Endodermal cell (in vitro differentiated cells): ENCODE measurements around the gene ZSCAN1. TPM values are rescaled to one million over a fixed set of nuclear protein-coding genes. Genes with fewer than 3 reads are reported as not detected.

Experiments used
- DNase-seq: peaks from one replicate; pipeline ENCODE4 v3.0.0-alpha.2; 2017
- H3K27ac ChIP-seq: 2 replicates; pipeline ENCODE4 v1.5.1; 2013; ENCODE audit warnings: mild to moderate bottlenecking, low read depth, low read length, moderate library complexity
- H3K27me3 ChIP-seq: 2 replicates; pipeline ENCODE4 v1.6.1; 2013; ENCODE audit warnings: mild to moderate bottlenecking, low read length, moderate library complexity; ENCODE audit not compliant: insufficient read depth, control insufficient read depth, poor library complexity, severe bottlenecking
- H3K36me3 ChIP-seq: 2 replicates; pipeline ENCODE4 v1.7.0; 2013; ENCODE audit warnings: mild to moderate bottlenecking, low read length, moderate library complexity; ENCODE audit not compliant: control insufficient read depth, insufficient read depth
- H3K4me1 ChIP-seq: one replicate; pipeline ENCODE4 v1.7.0; 2013; ENCODE audit warnings: low read length; ENCODE audit not compliant: control insufficient read depth, insufficient read depth
- H3K4me3 ChIP-seq: 2 replicates; pipeline ENCODE4 v1.5.1; 2013; ENCODE audit warnings: mild to moderate bottlenecking, low read length, moderate library complexity
- H3K9ac ChIP-seq: 2 replicates; pipeline ENCODE4 v1.6.1; 2013; ENCODE audit warnings: mild to moderate bottlenecking, low read length, moderate library complexity; ENCODE audit not compliant: poor library complexity, severe bottlenecking; ENCODE audit errors: extremely low read depth
- H3K9me3 ChIP-seq: 2 replicates; pipeline ENCODE4 v1.6.1; 2013; ENCODE audit warnings: mild to moderate bottlenecking, low read length, moderate library complexity; ENCODE audit not compliant: control insufficient read depth
- H3K27ac Mint-ChIP-seq: 2 replicates; pipeline ENCODE4 v1.8.0; 2020; ENCODE audit warnings: mixed read lengths
- H3K27me3 Mint-ChIP-seq: 2 replicates; pipeline ENCODE4 v1.8.0; 2021; ENCODE audit warnings: mild to moderate bottlenecking, mixed read lengths; ENCODE audit not compliant: insufficient read depth
- H3K36me3 Mint-ChIP-seq: 2 replicates; pipeline ENCODE4 v1.8.0; 2020; ENCODE audit warnings: low read depth, mixed read lengths
- H3K4me1 Mint-ChIP-seq: 2 replicates; pipeline ENCODE4 v1.8.0; 2020; ENCODE audit warnings: mixed read lengths
- H3K4me3 Mint-ChIP-seq: 2 replicates; pipeline ENCODE4 v1.8.0; 2020; ENCODE audit warnings: mild to moderate bottlenecking, moderate library complexity, mixed read lengths
- H3K9me3 Mint-ChIP-seq: 2 replicates; pipeline ENCODE4 v1.8.0; 2020; ENCODE audit warnings: mild to moderate bottlenecking, mixed read lengths
- WGBS, 2 experiments: methylation state at CpG; one replicate each; pipeline versions ENCODE4 v1.1.5 to v1.1.7; 2013; ENCODE audit warnings: missing lambda C conversion rate in 2 of 2, mixed read lengths in 1 of 2; ENCODE audit not compliant: insufficient coverage in 1 of 2, insufficient read length in 1 of 2; 5-methylcytosine and 5-hydroxymethylcytosine counted together
- total RNA-seq, 2 donors: library from RNA; stranded (reverse); fragmentation: NEBNext Ultra II Directional in 1 of 2; extraction: Animal tissue kit (Norgen Biotek cat#: 25700) in 1 of 2; gene quantifications; 2 replicates in 1 of 2; 3 replicates in 1 of 2; pipeline ENCODE4 v1.2.1, GENCODE V29; 2021
- TF ChIP-seq, protein P1 (sequence below): fragments of 200-600 bp; sonication (generic); conservative IDR thresholded peaks from 2 replicates; pipeline ENCODE4 v1.5.0; 2021; ENCODE audit warnings: antibody characterized with exemption, mild to moderate bottlenecking

Gene ZSCAN1
- total RNA-seq, 2 donors from 2014 or later: 1.5 to 2.2 TPM

DNA sequence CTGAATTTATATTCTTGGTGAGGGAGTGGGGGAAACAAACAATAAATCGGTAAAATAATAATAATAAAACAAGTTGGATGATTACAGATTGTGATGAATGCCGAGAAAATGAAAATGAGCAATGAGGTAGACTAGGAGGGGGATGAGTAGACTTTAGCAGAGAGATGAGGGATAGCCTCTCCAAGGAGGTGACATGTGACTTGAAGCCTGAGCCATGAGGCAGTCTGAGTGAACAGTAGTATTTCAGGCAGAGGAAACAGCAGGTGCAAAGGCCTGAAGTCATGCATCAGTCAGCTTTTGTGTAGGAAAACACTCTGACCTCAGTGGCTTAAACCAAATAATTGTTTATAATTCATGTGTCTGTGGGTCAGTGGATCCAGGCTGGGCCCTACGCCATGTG is 29.9 kb downstream of the ZSCAN1 start:
- peaks cover 82% of the 10 kb centered on the region for H3K36me3 Mint-ChIP-seq
- H3K27me3 Mint-ChIP-seq: no peaks in the 10 kb centered on the region
- Histone ChIP-seq H3K27me3 (no peaks in the 10 kb centered on the region), H3K4me1 (no peaks in the 10 kb centered on the region), H3K9me3 (peaks cover 70% of the 10 kb centered on the region), H3K36me3 (peaks cover 34% of the 10 kb centered on the region), H3K4me3 (no peak overlapping the region), H3K27ac (no peak overlapping the region), H3K9ac (no peak overlapping the region)
- H3K9me3 Mint-ChIP-seq: peaks cover 96% of the 10 kb centered on the region
- WGBS, 2 experiments: 94 to 95% methylated on average over 2 to 3 of the region's 3 CpGs
- no peak overlapping the region for H3K4me3 Mint-ChIP-seq
- no peak for DNase-seq
- H3K4me1 Mint-ChIP-seq: no peaks in the 10 kb centered on the region
- no peak overlapping the region for H3K27ac Mint-ChIP-seq
- TF ChIP-seq, protein P1, sequence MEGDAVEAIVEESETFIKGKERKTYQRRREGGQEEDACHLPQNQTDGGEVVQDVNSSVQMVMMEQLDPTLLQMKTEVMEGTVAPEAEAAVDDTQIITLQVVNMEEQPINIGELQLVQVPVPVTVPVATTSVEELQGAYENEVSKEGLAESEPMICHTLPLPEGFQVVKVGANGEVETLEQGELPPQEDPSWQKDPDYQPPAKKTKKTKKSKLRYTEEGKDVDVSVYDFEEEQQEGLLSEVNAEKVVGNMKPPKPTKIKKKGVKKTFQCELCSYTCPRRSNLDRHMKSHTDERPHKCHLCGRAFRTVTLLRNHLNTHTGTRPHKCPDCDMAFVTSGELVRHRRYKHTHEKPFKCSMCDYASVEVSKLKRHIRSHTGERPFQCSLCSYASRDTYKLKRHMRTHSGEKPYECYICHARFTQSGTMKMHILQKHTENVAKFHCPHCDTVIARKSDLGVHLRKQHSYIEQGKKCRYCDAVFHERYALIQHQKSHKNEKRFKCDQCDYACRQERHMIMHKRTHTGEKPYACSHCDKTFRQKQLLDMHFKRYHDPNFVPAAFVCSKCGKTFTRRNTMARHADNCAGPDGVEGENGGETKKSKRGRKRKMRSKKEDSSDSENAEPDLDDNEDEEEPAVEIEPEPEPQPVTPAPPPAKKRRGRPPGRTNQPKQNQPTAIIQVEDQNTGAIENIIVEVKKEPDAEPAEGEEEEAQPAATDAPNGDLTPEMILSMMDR: no peak

DNA sequence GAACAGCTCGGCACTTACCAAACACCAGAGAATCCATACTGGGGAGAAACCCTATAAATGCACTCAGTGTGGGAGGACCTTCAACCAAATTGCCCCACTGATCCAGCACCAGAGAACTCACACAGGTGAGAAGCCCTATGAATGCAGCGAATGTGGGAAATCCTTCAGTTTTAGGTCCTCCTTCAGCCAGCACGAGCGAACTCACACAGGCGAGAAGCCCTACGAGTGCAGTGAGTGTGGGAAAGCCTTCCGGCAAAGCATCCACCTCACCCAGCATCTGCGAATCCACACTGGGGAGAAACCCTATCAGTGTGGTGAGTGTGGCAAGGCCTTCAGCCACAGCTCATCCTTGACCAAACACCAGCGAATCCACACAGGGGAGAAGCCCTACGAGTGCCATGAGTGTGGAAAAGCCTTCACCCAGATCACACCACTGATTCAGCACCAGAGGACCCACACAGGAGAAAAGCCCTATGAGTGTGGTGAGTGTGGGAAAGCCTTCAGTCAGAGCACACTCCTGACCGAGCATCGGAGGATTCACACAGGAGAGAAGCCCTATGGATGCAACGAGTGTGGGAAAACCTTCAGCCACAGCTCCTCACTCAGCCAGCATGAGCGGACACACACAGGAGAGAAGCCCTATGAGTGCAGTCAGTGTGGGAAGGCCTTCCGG is 33.6 kb downstream of the ZSCAN1 start:
- Mint-ChIP-seq H3K9me3 (peaks cover 100% of the 10 kb centered on the region), H3K36me3 (peaks cover 86% of the 10 kb centered on the region), H3K4me1 (no peaks in the 10 kb centered on the region), H3K27me3 (no peaks in the 10 kb centered on the region), H3K4me3 (no peak overlapping the region), H3K27ac (no peak overlapping the region)
- 90 to 91% methylated on average over 4 to 13 of the region's 15 CpGs for WGBS, 2 experiments
- Histone ChIP-seq H3K9me3 (peaks cover 79% of the 10 kb centered on the region), H3K36me3 (peaks cover 34% of the 10 kb centered on the region), H3K9ac (no peak overlapping the region), H3K4me1 (no peaks in the 10 kb centered on the region), H3K4me3 (peak overlapping the region; percentile 58), H3K27me3 (no peaks in the 10 kb centered on the region), H3K27ac (no peak overlapping the region)
- TF ChIP-seq, protein P1: no peak
- no peak for DNase-seq

DNA sequence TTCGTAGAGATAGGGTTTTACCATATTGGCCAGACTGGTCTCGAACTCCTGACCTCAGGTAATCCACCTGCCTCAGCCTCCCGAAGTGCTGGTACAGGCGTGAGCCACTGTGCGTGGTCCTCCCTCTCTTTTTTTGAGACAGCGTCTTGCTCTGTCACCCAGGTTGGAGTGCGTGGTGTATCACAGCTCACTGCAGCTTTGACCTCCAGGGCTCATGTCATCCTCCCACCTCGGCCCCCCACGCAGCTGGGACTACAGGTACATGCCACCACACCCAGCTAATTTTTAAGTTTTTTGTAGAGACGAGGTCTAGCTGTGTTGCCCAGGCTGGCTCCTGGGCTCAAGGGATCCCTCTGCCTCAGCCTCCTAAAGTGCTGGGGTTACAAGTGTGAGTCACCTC is 46.0 kb downstream of the ZSCAN1 start:
- H3K27ac ChIP-seq: no peak overlapping the region
- peaks cover 27% of the 10 kb centered on the region for H3K9me3 ChIP-seq
- Mint-ChIP-seq H3K4me3 (no peak overlapping the region), H3K9me3 (peaks cover 66% of the 10 kb centered on the region), H3K36me3 (peaks cover 37% of the 10 kb centered on the region), H3K27ac (no peak overlapping the region), H3K27me3 (no peaks in the 10 kb centered on the region), H3K4me1 (no peaks in the 10 kb centered on the region)
- H3K4me1 ChIP-seq: no peaks in the 10 kb centered on the region
- no peak overlapping the region for H3K9ac ChIP-seq
- no peak for DNase-seq
- no peak overlapping the region for H3K4me3 ChIP-seq
- WGBS, 2 experiments: 84 to 85% methylated on average over 10 of the region's 10 CpGs
- no peaks in the 10 kb centered on the region for H3K27me3 ChIP-seq
- peaks cover 11% of the 10 kb centered on the region for H3K36me3 ChIP-seq
- TF ChIP-seq, protein P1: no peak
